K562 (cell line): Measurements from ENCODE around the gene AIF1. TPM values are rescaled to one million over a fixed set of nuclear protein-coding genes. Genes with fewer than 3 reads are reported as not detected.
A peak's percentile ranks its signal among the peaks of the same experiment; 100 is the strongest.

Experiments
- ATAC-seq: fragments of 200-7000 bp; cut with Tn5 transposase; 3 replicates; pipeline ENCODE4 v1.9.1; 2020; ENCODE audit warnings: moderate library complexity
- BruUV-seq: library from RNA; stranded (reverse); fragments of 400-500 nt; replicated peaks from 2 replicates; lab custom pipeline; 2021; lab: Mats Ljungman, UMichigan
- CTCF ChIA-PET: fragments of 300-600 bp; formaldehyde crosslinking; extraction: SDS; loops from one replicate; lab custom pipeline; 2021; ENCODE audit warnings: low intra/inter-chr PET ratio; lab: Yijun Ruan, JAX
- POLR2A ChIA-PET: fragments of 300-600, 350-650 bp; sonication (Branson Sonifier 250); formaldehyde crosslinking; extraction: SDS; loops from one replicate; lab custom pipeline; 2021; ENCODE audit warnings: antibody characterized with exemption, inconsistent platforms; lab: Yijun Ruan, JAX
- DNase-seq, 4 experiments: peaks; one replicate each; pipeline versions ENCODE4 v3.0.0 to v3.0.0-alpha.2; 2011 to 2018; ENCODE audit warnings: low spot score in 3 of 4, mixed read lengths in 3 of 4; ENCODE audit errors: extremely low read depth in 1 of 4
- FAIRE-seq: peaks from 2 replicates; lab custom pipeline; 2011; peaks lifted over from hg19 to GRCh38; lab: Jason Lieb, UNC
- H2AFZ ChIP-seq: 2 replicates; pipeline ENCODE4 v1.6.0; 2011; ENCODE audit warnings: low read depth, low read length, control low read depth, inconsistent platforms
- H3K27ac ChIP-seq: fragments of 200-600 bp; 3 replicates; pipeline ENCODE4 v1.8.0; 2011; ENCODE audit warnings: low read depth, mild to moderate bottlenecking, control low read depth, inconsistent platforms, low read length, moderate library complexity, mixed read lengths; ENCODE audit errors: extremely low read depth
- H3K27me3 ChIP-seq, 2 experiments: fragments of 300-600 bp in 1 of 2; 2 replicates in 1 of 2; 3 replicates in 1 of 2; pipeline versions ENCODE4 v1.6.0 to v1.8.0; 2011; ENCODE audit warnings: inconsistent platforms in 2 of 2, low read length in 2 of 2, mild to moderate bottlenecking in 1 of 2, mixed read lengths in 1 of 2, moderate library complexity in 1 of 2; ENCODE audit not compliant: control insufficient read depth in 2 of 2, insufficient read depth in 2 of 2
- H3K36me3 ChIP-seq: fragments of 300-600 bp; 3 replicates; pipeline ENCODE4 v1.8.0; 2011; ENCODE audit warnings: mild to moderate bottlenecking, low read length, inconsistent platforms; ENCODE audit not compliant: control insufficient read depth, insufficient read depth
- H3K4me1 ChIP-seq, 2 experiments: fragments of 200-600 bp in 1 of 2; replicated peaks in 1 of 2; 2 replicates in 1 of 2; 3 replicates in 1 of 2; pipeline versions ENCODE4 v1.5.1 to v1.8.0; 2011; ENCODE audit warnings: inconsistent platforms in 2 of 2, low read length in 2 of 2, mild to moderate bottlenecking in 1 of 2, mixed read lengths in 1 of 2, moderate library complexity in 1 of 2; ENCODE audit not compliant: control insufficient read depth in 2 of 2, insufficient read depth in 2 of 2
- H3K4me2 ChIP-seq: 2 replicates; pipeline ENCODE4 v1.6.1; 2011; ENCODE audit warnings: low read length, control low read depth, inconsistent platforms, mixed read lengths; ENCODE audit not compliant: insufficient read depth
- H3K4me3 ChIP-seq: fragments of 200-600 bp; sonication (generic), shearing (Covaris generic); 2 replicates; pipeline ENCODE4 v1.5.1; 2016; ENCODE audit warnings: control low read depth, inconsistent platforms
- H3K79me2 ChIP-seq: fragments of 200-600 bp; 3 replicates; pipeline ENCODE4 v1.8.0; 2011; ENCODE audit warnings: low read length, inconsistent platforms; ENCODE audit not compliant: control insufficient read depth, insufficient read depth
- H3K9ac ChIP-seq, 2 experiments: 2 replicates each; pipeline versions ENCODE4 v1.6.0 to v1.6.1; 2011; ENCODE audit warnings: low read depth in 2 of 2, low read length in 2 of 2, control low read depth in 1 of 2, inconsistent platforms in 1 of 2, mild to moderate bottlenecking in 1 of 2, mixed read lengths in 1 of 2; ENCODE audit not compliant: insufficient read depth in 1 of 2
- H3K9me1 ChIP-seq: one replicate; pipeline ENCODE4 v1.6.0; 2011; ENCODE audit warnings: inconsistent platforms, mild to moderate bottlenecking, low read length, moderate library complexity; ENCODE audit not compliant: control insufficient read depth, insufficient read depth
- H3K9me3 ChIP-seq: replicated peaks from 2 replicates; pipeline ENCODE4 v1.5.1; 2011; ENCODE audit warnings: low read depth, low read length, inconsistent platforms; ENCODE audit not compliant: control insufficient read depth, insufficient read depth
- H4K20me1 ChIP-seq: replicated peaks from 2 replicates; pipeline ENCODE4 v1.6.1; 2011; ENCODE audit warnings: low read length, inconsistent platforms, mixed read lengths; ENCODE audit not compliant: control insufficient read depth, insufficient read depth
- BHLHE40 ChIP-seq: IDR thresholded peaks from 2 replicates; pipeline ENCODE4 v1.6.1; 2011; ENCODE audit warnings: low read length, improper control_type of control experiment
- C11orf30 ChIP-seq: fragments of 450-650 bp; IDR thresholded peaks from 2 replicates; pipeline ENCODE4 v1.6.1; 2016; ENCODE audit warnings: low read depth, mild to moderate bottlenecking
- CEBPB ChIP-seq: fragments of 450-650 bp; IDR thresholded peaks from 2 replicates; pipeline ENCODE4 v1.6.1; 2016; ENCODE audit warnings: missing genetic modification characterization, missing compliant biosample characterization
- CEBPG ChIP-seq, 3 experiments: fragments of 200-800 bp in 1 of 3; sonication (Bioruptor generic) in 1 of 3; sonication (generic) in 1 of 3; formaldehyde crosslinking in 1 of 3; IDR thresholded peaks in 2 of 3; conservative IDR thresholded peaks in 1 of 3; 2 replicates each; pipeline versions ENCODE4 v1.6.1 to v1.8.0; 2016 to 2022; ENCODE audit warnings: missing compliant biosample characterization in 2 of 3, missing genetic modification characterization in 2 of 3, mild to moderate bottlenecking in 1 of 3, missing genetic modification reagents in 1 of 3
- E2F3 ChIP-seq: fragments of 250-450 bp; sonication (Bioruptor Pico); IDR thresholded peaks from 2 replicates; pipeline ENCODE4 v1.4.0; 2020; ENCODE audit warnings: mild to moderate bottlenecking
- EGR1 ChIP-seq: fragments of 450-650 bp; conservative IDR thresholded peaks from 2 replicates; pipeline ENCODE4 v1.6.1; 2017; ENCODE audit warnings: mild to moderate bottlenecking
- LCOR ChIP-seq: sonication (generic); formaldehyde crosslinking; IDR thresholded peaks from 2 replicates; pipeline ENCODE4 v1.8.0; 2022; ENCODE audit warnings: mild to moderate bottlenecking, missing genetic modification reagents
- NUFIP1 ChIP-seq: fragments of 450-650 bp; IDR thresholded peaks from 2 replicates; pipeline ENCODE4 v1.6.1; 2018; ENCODE audit not compliant: partially characterized antibody
- SP1 ChIP-seq: sonication (generic); formaldehyde crosslinking; IDR thresholded peaks from 2 replicates; pipeline ENCODE4 v1.8.1; 2022; ENCODE audit warnings: mild to moderate bottlenecking, missing genetic modification reagents
- XRCC4 ChIP-seq: IDR thresholded peaks from one replicate; pipeline ENCODE4 v1.6.1; 2011; ENCODE audit not compliant: insufficient read depth, insufficient read length; ENCODE audit errors: extremely low read depth
- ZNF316 ChIP-seq: fragments of 450-650 bp; IDR thresholded peaks from 2 replicates; pipeline ENCODE4 v1.6.1; 2016
- ZNF830 ChIP-seq: fragments of 250-450 bp; sonication (Bioruptor Pico); IDR thresholded peaks from 2 replicates; pipeline ENCODE4 v1.5.0; 2021; ENCODE audit warnings: mild to moderate bottlenecking
- WGBS: fragments of 100-300 bp; shearing (Covaris generic); methylation state at CpG from one replicate; pipeline ENCODE4 v1.1.6; 2016; ENCODE audit warnings: low coverage, mixed read lengths; ENCODE audit not compliant: insufficient coverage; ENCODE audit errors: missing lambda C conversion rate; 5-methylcytosine and 5-hydroxymethylcytosine counted together
- in situ Hi-C: fragments of 300-500 bp; cut with MboI; formaldehyde crosslinking; loops from 4 replicates; pipeline ENCODE4 v1.15.0; 2018; ENCODE audit warnings: inconsistent platforms, mixed read lengths
- intact Hi-C: fragments of 100-400 bp; cut with micrococcal nuclease; formaldehyde crosslinking; loops from 2 replicates; pipeline ENCODE4 v1.14.2; 2022
- polyA plus RNA-seq, 8 experiments: library from polyadenylated mRNA; depleted of rRNA in 4 of 8; stranded (reverse) in 5 of 8; unstranded in 3 of 8; fragments of >200 nt; fragmentation: Nextera tagmentation in 2 of 8; fragmentation: Illumina TruSeq in 1 of 8; extraction: Ambion mirVana in 2 of 8; extraction: Trizol in 1 of 8; gene quantifications; 2 replicates each; pipeline versions ENCODE4 v1.2.1 to v1.2.3, GENCODE V29; 2011 to 2014; ENCODE audit warnings: inconsistent platforms in 1 of 8, missing spikeins in 1 of 8
- total RNA-seq, 7 experiments: library from RNA; depleted of rRNA in 6 of 7; stranded (reverse); fragments of >200 nt in 6 of 7; fragmentation: Illumina TruSeq in 2 of 7; extraction: Trizol in 2 of 7; gene quantifications; 2 replicates each; pipeline versions ENCODE4 v1.2.1 to v1.2.3, GENCODE V29; 2011 to 2021; ENCODE audit warnings: low replicate concordance in 1 of 7
- TF ChIP-seq, protein P1 (sequence below): fragments of 450-650 bp; IDR thresholded peaks from 2 replicates; pipeline ENCODE4 v1.6.1; 2018; ENCODE audit warnings: mild to moderate bottlenecking, low read depth; ENCODE audit not compliant: partially characterized antibody
- TF ChIP-seq, protein P2 (sequence below): sonication (generic); formaldehyde crosslinking; IDR thresholded peaks from 2 replicates; pipeline ENCODE4 v1.8.0; 2022; ENCODE audit warnings: mild to moderate bottlenecking, missing genetic modification reagents
- TF ChIP-seq, protein P3 (sequence below): fragments of 250-450 bp; sonication (Bioruptor Pico); IDR thresholded peaks from 2 replicates; pipeline ENCODE4 v1.9.0; 2021; ENCODE audit warnings: mild to moderate bottlenecking, inconsistent platforms

AIF1 gene
- total and polyA plus RNA-seq, 9 of the 15 experiments (the other 6 are each of a cell fraction or from before 2014, with no cell fraction given), result 9.4 to 33.4 (median 19.4) TPM

DNA sequence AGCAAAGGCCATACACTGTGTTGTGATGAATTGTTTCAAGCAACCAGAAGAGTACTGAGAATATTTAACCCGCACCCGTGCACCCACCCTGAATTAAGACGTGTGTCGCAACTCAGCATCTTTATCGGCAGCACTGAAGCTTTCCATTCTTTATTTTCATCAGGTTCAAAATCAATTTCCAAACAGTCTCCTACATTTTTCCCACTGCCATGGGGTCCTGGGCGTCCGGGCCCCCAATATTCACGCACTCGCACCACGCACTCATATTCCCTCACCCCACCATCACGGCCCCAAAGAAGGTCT, 34.6 kb upstream of the AIF1 start:
- CTCF ChIA-PET, result interaction anchor here (1.3 kb wide), 1 partner anchor 33 kb away, joined by 4 read pairs; the partner anchor contains the start of gene NFKBIL1
- H3K36me3 ChIP-seq, result no peaks in the 10 kb centered on the region
- peak overlapping the region; percentile 91 for H3K4me2 ChIP-seq
- FAIRE-seq, result no peak
- 32% methylated on average over 11 of the region's 11 CpGs for WGBS
- intact Hi-C loops (loop anchor here (1.0 to 10.0 kb wide), 3 partner anchors 18 to 386 kb away; partner anchors contain the start of genes ATP6V1G2 and NFKBIL1), in situ Hi-C loops (no loop called here)
- H4K20me1 ChIP-seq, result no peaks in the 10 kb centered on the region
- DNase-seq, result no peak
- peak overlapping the region; percentile 75 to 97; a peak in 3 of 4 replicates for H3K9ac ChIP-seq
- peak overlapping the region; percentile 97 for H2AFZ ChIP-seq
- H3K79me2 ChIP-seq, result no peaks in the 10 kb centered on the region
- no peaks in the 10 kb centered on the region for H3K27me3 ChIP-seq
- POLR2A ChIA-PET, result interaction anchor here (0.6 to 3.3 kb wide), 13 partner anchors 9 to 1988 kb away, joined by 3 to 20 read pairs (median 5); partner anchors contain the start of genes DDX39B and MICB
- no peak for ATAC-seq
- H3K4me1 ChIP-seq, result peaks cover 0 to 28% of the 10 kb centered on the region in 2 experiments; a peak in 3 of 5 replicates
- H3K9me1 ChIP-seq, result no peaks in the 10 kb centered on the region
- H3K4me3 ChIP-seq, result peak overlapping the region; percentile 62
- H3K9me3 ChIP-seq, result no peaks in the 10 kb centered on the region
- TSS peak; percentile 46 for BruUV-seq
- H3K27ac ChIP-seq, result no peak overlapping the region
- TF ChIP-seq CEBPB (tag) (peak; percentile 88), XRCC4 (no peak), C11orf30 (no peak), ZNF830 (CRISPR knock-in tag) (0 out of 2 replicates have a peak, but pooled peaks have one; percentile 37), BHLHE40 (no peak), E2F3 (CRISPR knock-in tag) (no peak), LCOR (CRISPR knock-in tag) (no peak), CEBPG (CRISPR knock-in tag; IDR thresholded peaks at IDR 0.05) (no peak), CEBPG (tag; conservative IDR thresholded peaks at IDR 0.05 in 1 of 2, IDR thresholded peaks at IDR 0.05 in 1 of 2) (0 out of 4 replicates have a peak, but pooled peaks have one; percentile 17 to 37), EGR1 (no peak), ZNF316 (peak; percentile 15; the same call in 1 of the 2 replicates), NUFIP1 (no peak), SP1 (CRISPR knock-in tag) (no peak)
- TF ChIP-seq, protein P1, sequence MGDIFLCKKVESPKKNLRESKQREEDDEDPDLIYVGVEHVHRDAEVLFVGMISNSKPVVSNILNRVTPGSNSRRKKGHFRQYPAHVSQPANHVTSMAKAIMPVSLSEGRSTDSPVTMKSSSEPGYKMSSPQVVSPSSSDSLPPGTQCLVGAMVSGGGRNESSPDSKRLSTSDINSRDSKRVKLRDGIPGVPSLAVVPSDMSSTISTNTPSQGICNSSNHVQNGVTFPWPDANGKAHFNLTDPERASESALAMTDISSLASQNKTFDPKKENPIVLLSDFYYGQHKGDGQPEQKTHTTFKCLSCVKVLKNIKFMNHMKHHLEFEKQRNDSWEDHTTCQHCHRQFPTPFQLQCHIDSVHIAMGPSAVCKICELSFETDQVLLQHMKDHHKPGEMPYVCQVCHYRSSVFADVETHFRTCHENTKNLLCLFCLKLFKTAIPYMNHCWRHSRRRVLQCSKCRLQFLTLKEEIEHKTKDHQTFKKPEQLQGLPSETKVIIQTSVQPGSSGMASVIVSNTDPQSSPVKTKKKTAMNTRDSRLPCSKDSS, result no peak
- TF ChIP-seq, protein P2, sequence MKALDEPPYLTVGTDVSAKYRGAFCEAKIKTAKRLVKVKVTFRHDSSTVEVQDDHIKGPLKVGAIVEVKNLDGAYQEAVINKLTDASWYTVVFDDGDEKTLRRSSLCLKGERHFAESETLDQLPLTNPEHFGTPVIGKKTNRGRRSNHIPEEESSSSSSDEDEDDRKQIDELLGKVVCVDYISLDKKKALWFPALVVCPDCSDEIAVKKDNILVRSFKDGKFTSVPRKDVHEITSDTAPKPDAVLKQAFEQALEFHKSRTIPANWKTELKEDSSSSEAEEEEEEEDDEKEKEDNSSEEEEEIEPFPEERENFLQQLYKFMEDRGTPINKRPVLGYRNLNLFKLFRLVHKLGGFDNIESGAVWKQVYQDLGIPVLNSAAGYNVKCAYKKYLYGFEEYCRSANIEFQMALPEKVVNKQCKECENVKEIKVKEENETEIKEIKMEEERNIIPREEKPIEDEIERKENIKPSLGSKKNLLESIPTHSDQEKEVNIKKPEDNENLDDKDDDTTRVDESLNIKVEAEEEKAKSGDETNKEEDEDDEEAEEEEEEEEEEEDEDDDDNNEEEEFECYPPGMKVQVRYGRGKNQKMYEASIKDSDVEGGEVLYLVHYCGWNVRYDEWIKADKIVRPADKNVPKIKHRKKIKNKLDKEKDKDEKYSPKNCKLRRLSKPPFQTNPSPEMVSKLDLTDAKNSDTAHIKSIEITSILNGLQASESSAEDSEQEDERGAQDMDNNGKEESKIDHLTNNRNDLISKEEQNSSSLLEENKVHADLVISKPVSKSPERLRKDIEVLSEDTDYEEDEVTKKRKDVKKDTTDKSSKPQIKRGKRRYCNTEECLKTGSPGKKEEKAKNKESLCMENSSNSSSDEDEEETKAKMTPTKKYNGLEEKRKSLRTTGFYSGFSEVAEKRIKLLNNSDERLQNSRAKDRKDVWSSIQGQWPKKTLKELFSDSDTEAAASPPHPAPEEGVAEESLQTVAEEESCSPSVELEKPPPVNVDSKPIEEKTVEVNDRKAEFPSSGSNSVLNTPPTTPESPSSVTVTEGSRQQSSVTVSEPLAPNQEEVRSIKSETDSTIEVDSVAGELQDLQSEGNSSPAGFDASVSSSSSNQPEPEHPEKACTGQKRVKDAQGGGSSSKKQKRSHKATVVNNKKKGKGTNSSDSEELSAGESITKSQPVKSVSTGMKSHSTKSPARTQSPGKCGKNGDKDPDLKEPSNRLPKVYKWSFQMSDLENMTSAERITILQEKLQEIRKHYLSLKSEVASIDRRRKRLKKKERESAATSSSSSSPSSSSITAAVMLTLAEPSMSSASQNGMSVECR (CRISPR knock-in tag), result no peak
- TF ChIP-seq, protein P3, sequence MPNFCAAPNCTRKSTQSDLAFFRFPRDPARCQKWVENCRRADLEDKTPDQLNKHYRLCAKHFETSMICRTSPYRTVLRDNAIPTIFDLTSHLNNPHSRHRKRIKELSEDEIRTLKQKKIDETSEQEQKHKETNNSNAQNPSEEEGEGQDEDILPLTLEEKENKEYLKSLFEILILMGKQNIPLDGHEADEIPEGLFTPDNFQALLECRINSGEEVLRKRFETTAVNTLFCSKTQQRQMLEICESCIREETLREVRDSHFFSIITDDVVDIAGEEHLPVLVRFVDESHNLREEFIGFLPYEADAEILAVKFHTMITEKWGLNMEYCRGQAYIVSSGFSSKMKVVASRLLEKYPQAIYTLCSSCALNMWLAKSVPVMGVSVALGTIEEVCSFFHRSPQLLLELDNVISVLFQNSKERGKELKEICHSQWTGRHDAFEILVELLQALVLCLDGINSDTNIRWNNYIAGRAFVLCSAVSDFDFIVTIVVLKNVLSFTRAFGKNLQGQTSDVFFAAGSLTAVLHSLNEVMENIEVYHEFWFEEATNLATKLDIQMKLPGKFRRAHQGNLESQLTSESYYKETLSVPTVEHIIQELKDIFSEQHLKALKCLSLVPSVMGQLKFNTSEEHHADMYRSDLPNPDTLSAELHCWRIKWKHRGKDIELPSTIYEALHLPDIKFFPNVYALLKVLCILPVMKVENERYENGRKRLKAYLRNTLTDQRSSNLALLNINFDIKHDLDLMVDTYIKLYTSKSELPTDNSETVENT (CRISPR knock-in tag), result no peak
